Keratinocyte (primary cell): ENCODE results near the gene CRYL1. TPM values are rescaled to one million over a fixed set of nuclear protein-coding genes. Genes with fewer than 3 reads are reported as not detected.

ENCODE experiments used
- DNase-seq: peaks from one replicate; pipeline ENCODE4 v3.0.0-alpha.2; 2011; ENCODE audit warnings: low read depth, missing footprints, low spot score
- FAIRE-seq: peaks from 2 replicates; lab custom pipeline; 2011; peaks lifted over from hg19 to GRCh38; lab: Jason Lieb, UNC
- H2AFZ ChIP-seq: 2 replicates; pipeline ENCODE4 v1.6.0; 2012; ENCODE audit warnings: low read length, control low read depth, inconsistent platforms; ENCODE audit not compliant: control insufficient read depth
- H3K27ac ChIP-seq: 2 replicates; pipeline ENCODE4 v1.5.1; 2011; ENCODE audit warnings: low read length; ENCODE audit not compliant: control insufficient read depth, insufficient read depth
- H3K27me3 ChIP-seq: 3 replicates; pipeline ENCODE4 v1.6.0; 2011; ENCODE audit warnings: low read length; ENCODE audit not compliant: control insufficient read depth, insufficient read depth; ENCODE audit errors: extremely low read depth
- H3K36me3 ChIP-seq, 2 experiments: 2 replicates in 1 of 2; 3 replicates in 1 of 2; pipeline ENCODE4 v1.5.1; 2011; ENCODE audit warnings: low read length in 2 of 2, mild to moderate bottlenecking in 1 of 2; ENCODE audit not compliant: control insufficient read depth in 2 of 2, insufficient read depth in 2 of 2; ENCODE audit errors: extremely low read depth in 1 of 2
- H3K4me1 ChIP-seq: 3 replicates; pipeline ENCODE4 v1.5.1; 2011; ENCODE audit warnings: low read length; ENCODE audit not compliant: control insufficient read depth, insufficient read depth; ENCODE audit errors: extremely low read depth
- H3K4me2 ChIP-seq: 3 replicates; pipeline ENCODE4 v1.6.0; 2011; ENCODE audit warnings: low read depth, low read length; ENCODE audit not compliant: control insufficient read depth, insufficient read depth; ENCODE audit errors: extremely low read depth
- H3K4me3 ChIP-seq, 3 experiments: fragments of 200-600 bp in 1 of 3; sonication (generic) in 1 of 3; 2 replicates in 2 of 3; 3 replicates in 1 of 3; pipeline ENCODE4 v1.5.1; 2011 to 2016; ENCODE audit warnings: low read length in 3 of 3, mild to moderate bottlenecking in 3 of 3, control low read depth in 2 of 3, inconsistent platforms in 1 of 3, low read depth in 1 of 3, mixed read lengths in 1 of 3, mixed run types in 1 of 3, moderate library complexity in 1 of 3; ENCODE audit not compliant: control insufficient read depth in 2 of 3, insufficient read depth in 2 of 3; ENCODE audit errors: extremely low read depth in 1 of 3
- H3K79me2 ChIP-seq: 2 replicates; pipeline ENCODE4 v1.6.0; 2012; ENCODE audit warnings: low read length; ENCODE audit not compliant: control insufficient read depth, insufficient read depth
- H3K9ac ChIP-seq: 3 replicates; pipeline ENCODE4 v1.6.0; 2011; ENCODE audit warnings: low read length; ENCODE audit not compliant: control insufficient read depth, insufficient read depth; ENCODE audit errors: extremely low read depth
- H3K9me1 ChIP-seq: 3 replicates; pipeline ENCODE4 v1.6.0; 2011; ENCODE audit warnings: low read length; ENCODE audit not compliant: control insufficient read depth, insufficient read depth; ENCODE audit errors: extremely low read depth
- H3K9me3 ChIP-seq: 2 replicates; pipeline ENCODE4 v1.5.1; 2012; ENCODE audit warnings: low read depth, low read length; ENCODE audit not compliant: control insufficient read depth
- H4K20me1 ChIP-seq: 3 replicates; pipeline ENCODE4 v1.6.0; 2011; ENCODE audit warnings: low read length; ENCODE audit not compliant: control insufficient read depth, insufficient read depth; ENCODE audit errors: extremely low read depth
- CTCF ChIP-seq, 3 experiments: IDR thresholded peaks in 1 of 3; conservative IDR thresholded peaks in 1 of 3; optimal IDR thresholded peaks in 1 of 3; 2 replicates in 2 of 3; 3 replicates in 1 of 3; pipeline versions ENCODE3 to v1.5.1; 2011; ENCODE audit warnings: low read length in 3 of 3, mild to moderate bottlenecking in 3 of 3, moderate library complexity in 2 of 3, control low read depth in 1 of 3, inconsistent platforms in 1 of 3; ENCODE audit not compliant: insufficient read depth in 2 of 3; ENCODE audit errors: extremely low read depth in 1 of 3
- EZH2 ChIP-seq: IDR thresholded peaks from one replicate; pipeline ENCODE4 v1.6.1; 2012; ENCODE audit warnings: inconsistent platforms, mild to moderate bottlenecking, low read length, moderate library complexity
- dilution Hi-C: fragments of 300-500 bp; cut with MboI; formaldehyde crosslinking; loops from one replicate; pipeline ENCODE4 v1.7.0; 2020; ENCODE audit warnings: low sequenced_read_pairs; ENCODE audit not compliant: extremely low pct_ligation_motif_present
- polyA plus RNA-seq, 5 experiments: library from polyadenylated mRNA; depleted of rRNA in 3 of 5; stranded (reverse) in 3 of 5; stranded (forward) in 1 of 5; unstranded in 1 of 5; fragments of >200 nt; gene quantifications; 1 replicate in 1 of 5; 2 replicates in 3 of 5; 3 replicates in 1 of 5; pipeline versions ENCODE4 v1.2.1 to v1.2.3, GENCODE V29; 2011 to 2012; ENCODE audit warnings: missing spikeins in 2 of 5, low read depth in 1 of 5, low replicate concordance in 1 of 5

CRYL1 gene
- polyA plus RNA-seq, 1 donor (not counting 4 experiments of a cell fraction or from before 2014, with no cell fraction given): 27.2 TPM

GRCh38 chr13:20356444-20356843 lies 169.2 kb downstream of the CRYL1 start:
- H3K4me3 ChIP-seq: no peak overlapping the region
- H3K36me3 ChIP-seq: no peaks in the 10 kb centered on the region
- no peak overlapping the region for H3K4me2 ChIP-seq
- H3K9me1 ChIP-seq: no peaks in the 10 kb centered on the region
- H3K27ac ChIP-seq: no peak overlapping the region
- H2AFZ ChIP-seq: no peak overlapping the region
- FAIRE-seq (peak; percentile 39), DNase-seq (no peak)
- no peaks in the 10 kb centered on the region for H3K79me2 ChIP-seq
- no peaks in the 10 kb centered on the region for H4K20me1 ChIP-seq
- H3K9me3 ChIP-seq: no peaks in the 10 kb centered on the region
- dilution Hi-C loops: no loop called here
- no peak overlapping the region for H3K9ac ChIP-seq
- H3K4me1 ChIP-seq: peaks cover 52% of the 10 kb centered on the region
- no peaks in the 10 kb centered on the region for H3K27me3 ChIP-seq
- TF ChIP-seq EZH2 (no peak), CTCF (optimal IDR thresholded peaks at IDR 0.05 in 1 of 3, IDR thresholded peaks at IDR 0.05 in 1 of 3, conservative IDR thresholded peaks at IDR 0.05 in 1 of 3; ENCODE audit: extremely low read depth in 1 of 3, insufficient read depth in 2 of 3, low read length in 3 of 3) (no peak)

- no peaks in the 10 kb centered on the region for H3K36me3 ChIP-seq
- no peaks in the 10 kb centered on the region for H3K9me3 ChIP-seq
- no peak overlapping the region for H3K4me3 ChIP-seq
- H3K9ac ChIP-seq: no peak overlapping the region
- H4K20me1 ChIP-seq: no peaks in the 10 kb centered on the region
- DNase-seq (no peak), FAIRE-seq (peak; percentile 75)
- no peaks in the 10 kb centered on the region for H3K27me3 ChIP-seq
- H3K4me1 ChIP-seq: peaks cover 51% of the 10 kb centered on the region
- dilution Hi-C loops: no loop called here
- no peaks in the 10 kb centered on the region for H3K79me2 ChIP-seq
- TF ChIP-seq EZH2 (no peak), CTCF (optimal IDR thresholded peaks at IDR 0.05 in 1 of 3, IDR thresholded peaks at IDR 0.05 in 1 of 3, conservative IDR thresholded peaks at IDR 0.05 in 1 of 3; ENCODE audit: extremely low read depth in 1 of 3, insufficient read depth in 2 of 3, low read length in 3 of 3) (no peak)
- no peak overlapping the region for H3K27ac ChIP-seq
- no peak overlapping the region for H2AFZ ChIP-seq
- H3K9me1 ChIP-seq: no peaks in the 10 kb centered on the region
- no peak overlapping the region for H3K4me2 ChIP-seq
Measured at GRCh38 chr13:20354722-20355121, 170.9 kb downstream of the CRYL1 start.
